GM23338 (cell line): ENCODE measurements around the gene MAP2K5. TPM values are rescaled to one million over a fixed set of nuclear protein-coding genes. Genes with fewer than 3 reads are reported as not detected.

ENCODE experiments used
- ATAC-seq: fragments of 200-7000 bp; cut with Tn5 transposase; 3 replicates; pipeline ENCODE4 v1.9.1; 2020
- DNase-seq: peaks from one replicate; pipeline ENCODE4 v3.0.0-alpha.2; 2015; ENCODE audit warnings: low spot score
- H2AFZ ChIP-seq: fragments of 200-600 bp; sonication (generic); 2 replicates; pipeline ENCODE4 v1.8.0; 2016; ENCODE audit warnings: antibody characterized with exemption, mild to moderate bottlenecking, moderate library complexity
- H3F3A ChIP-seq: fragments of 200-600 bp; sonication (generic); replicated peaks from 2 replicates; pipeline ENCODE4 v1.8.0; 2017; ENCODE audit warnings: antibody characterized with exemption, mixed run types, low read depth
- H3K27ac ChIP-seq: fragments of 200-600 bp; sonication (generic); 2 replicates; pipeline ENCODE4 v1.6.1; 2016; ENCODE audit warnings: low read depth
- H3K27me3 ChIP-seq: fragments of 200-600 bp; sonication (generic); 2 replicates; pipeline ENCODE4 v1.8.0; 2016; ENCODE audit warnings: mild to moderate bottlenecking, mixed run types, moderate library complexity; ENCODE audit not compliant: insufficient read depth
- H3K36me3 ChIP-seq: fragments of 200-600 bp; sonication (generic); 2 replicates; pipeline ENCODE4 v1.8.0; 2016; ENCODE audit warnings: mild to moderate bottlenecking; ENCODE audit not compliant: insufficient read depth
- H3K4me1 ChIP-seq: fragments of 200-600 bp; sonication (generic); 2 replicates; pipeline ENCODE4 v1.8.0; 2016; ENCODE audit warnings: mild to moderate bottlenecking, moderate library complexity; ENCODE audit not compliant: insufficient read depth
- H3K4me2 ChIP-seq: fragments of 200-600 bp; sonication (generic); 2 replicates; pipeline ENCODE4 v1.7.1; 2017; ENCODE audit warnings: mixed run types
- H3K4me3 ChIP-seq: fragments of 200-600 bp; sonication (generic); 2 replicates; pipeline ENCODE4 v1.6.1; 2016; ENCODE audit warnings: mixed run types
- H3K79me2 ChIP-seq: fragments of 200-600 bp; sonication (generic); replicated peaks from 2 replicates; pipeline ENCODE4 v1.8.0; 2017; ENCODE audit warnings: mild to moderate bottlenecking; ENCODE audit not compliant: insufficient read depth
- H3K9me2 ChIP-seq: fragments of 200-600 bp; sonication (generic); 2 replicates; pipeline ENCODE4 v1.8.0; 2017; ENCODE audit not compliant: insufficient read depth
- H4K20me1 ChIP-seq: fragments of 200-600 bp; sonication (generic); replicated peaks from 2 replicates; pipeline ENCODE4 v1.8.0; 2017; ENCODE audit warnings: mild to moderate bottlenecking; ENCODE audit not compliant: insufficient read depth
- H3K27ac Mint-ChIP-seq: 2 replicates; pipeline ENCODE4 v1.8.0; 2020; ENCODE audit warnings: inconsistent platforms, mild to moderate bottlenecking, moderate library complexity, mixed read lengths
- H3K27me3 Mint-ChIP-seq: 3 replicates; pipeline ENCODE4 v1.8.0; 2022; ENCODE audit warnings: low read depth, mild to moderate bottlenecking, moderate library complexity, mixed read lengths, inconsistent platforms; ENCODE audit not compliant: insufficient read depth, poor library complexity
- H3K36me3 Mint-ChIP-seq: 3 replicates; pipeline ENCODE4 v1.8.0; 2021; ENCODE audit warnings: low read depth, mild to moderate bottlenecking, inconsistent platforms, moderate library complexity, mixed read lengths
- H3K4me1 Mint-ChIP-seq: 3 replicates; pipeline ENCODE4 v1.8.0; 2020; ENCODE audit warnings: mild to moderate bottlenecking, inconsistent platforms, mixed read lengths
- H3K4me3 Mint-ChIP-seq: 3 replicates; pipeline ENCODE4 v1.8.0; 2021; ENCODE audit warnings: moderate library complexity, mild to moderate bottlenecking, inconsistent platforms, mixed read lengths
- H3K9me3 Mint-ChIP-seq: 3 replicates; pipeline ENCODE4 v1.8.0; 2020; ENCODE audit warnings: moderate library complexity, mild to moderate bottlenecking, inconsistent platforms, mixed read lengths
- CREB1 ChIP-seq: fragments of 250-450 bp; sonication (Bioruptor Pico); IDR thresholded peaks from 2 replicates; pipeline ENCODE4 v1.5.0; 2020; ENCODE audit warnings: low read depth, mild to moderate bottlenecking, moderate library complexity
- EZH2 ChIP-seq: fragments of 200-600 bp; sonication (generic); IDR thresholded peaks from one replicate; pipeline ENCODE4 v1.8.0; 2017; ENCODE audit warnings: antibody characterized with exemption, mild to moderate bottlenecking, low read depth; ENCODE audit not compliant: unreplicated experiment
- EZH2phosphoT487 ChIP-seq: fragments of 200-600 bp; sonication (generic); IDR thresholded peaks from one replicate; pipeline ENCODE4 v1.8.1; 2018; ENCODE audit warnings: antibody characterized with exemption; ENCODE audit not compliant: unreplicated experiment
- JUNB ChIP-seq: IDR thresholded peaks from one replicate; pipeline ENCODE4 v1.6.1; 2016; ENCODE audit warnings: antibody characterized with exemption; ENCODE audit not compliant: unreplicated experiment
- NANOG ChIP-seq: IDR thresholded peaks from 2 replicates; pipeline ENCODE4 v1.6.1; 2016; ENCODE audit warnings: antibody characterized with exemption, borderline replicate concordance
- POLR2AphosphoS5 ChIP-seq: IDR thresholded peaks from 2 replicates; pipeline ENCODE4 v1.6.1; 2016; ENCODE audit warnings: antibody characterized with exemption, low read depth
- REST ChIP-seq: IDR thresholded peaks from one replicate; pipeline ENCODE4 v1.6.1; 2018; ENCODE audit warnings: antibody characterized with exemption; ENCODE audit not compliant: unreplicated experiment
- STAT1 ChIP-seq: IDR thresholded peaks from one replicate; pipeline ENCODE4 v1.6.1; 2016; ENCODE audit warnings: antibody characterized with exemption; ENCODE audit not compliant: unreplicated experiment
- ZNF114 ChIP-seq: fragments of 250-450 bp; sonication (Bioruptor Pico); IDR thresholded peaks from 2 replicates; pipeline ENCODE4 v1.5.0; 2020; ENCODE audit warnings: mild to moderate bottlenecking, moderate library complexity
- ZNF331 ChIP-seq: fragments of 250-450 bp; sonication (Bioruptor Pico); IDR thresholded peaks from 2 replicates; pipeline ENCODE4 v1.5.0; 2020; ENCODE audit warnings: low read depth, mild to moderate bottlenecking, moderate library complexity
- ZNF462 ChIP-seq: fragments of 250-450 bp; sonication (Bioruptor Pico); IDR thresholded peaks from 2 replicates; pipeline ENCODE4 v1.5.0; 2020; ENCODE audit warnings: mild to moderate bottlenecking, moderate library complexity
- polyA plus RNA-seq: library from polyadenylated mRNA; unstranded; fragments of >200 nt; fragmentation: Nextera tagmentation; extraction: Ambion mirVana; gene quantifications from 2 replicates; pipeline ENCODE4 v1.2.1, GENCODE V29; 2016
- total RNA-seq: library from RNA; depleted of rRNA; stranded (reverse); fragments of >200 nt; shearing (Covaris generic); gene quantifications from 2 replicates; pipeline ENCODE4 v1.2.3, GENCODE V29; 2014
- TF ChIP-seq, protein P1 (sequence below), 2 experiments: fragments of 200-600 bp in 1 of 2; sonication (generic) in 1 of 2; conservative IDR thresholded peaks; 2 replicates each; pipeline versions ENCODE4 v1.5.1 to v1.6.1; 2016 to 2017; ENCODE audit warnings: antibody characterized with exemption in 2 of 2, low read depth in 2 of 2, mild to moderate bottlenecking in 2 of 2, moderate library complexity in 1 of 2
- TF ChIP-seq, protein P2 (sequence below): IDR thresholded peaks from 2 replicates; pipeline ENCODE4 v1.6.1; 2016; ENCODE audit warnings: antibody characterized with exemption

Gene MAP2K5
- total and polyA plus RNA-seq, 2 experiments from 2014 or later = 6.5 to 13.6 TPM

DNA sequence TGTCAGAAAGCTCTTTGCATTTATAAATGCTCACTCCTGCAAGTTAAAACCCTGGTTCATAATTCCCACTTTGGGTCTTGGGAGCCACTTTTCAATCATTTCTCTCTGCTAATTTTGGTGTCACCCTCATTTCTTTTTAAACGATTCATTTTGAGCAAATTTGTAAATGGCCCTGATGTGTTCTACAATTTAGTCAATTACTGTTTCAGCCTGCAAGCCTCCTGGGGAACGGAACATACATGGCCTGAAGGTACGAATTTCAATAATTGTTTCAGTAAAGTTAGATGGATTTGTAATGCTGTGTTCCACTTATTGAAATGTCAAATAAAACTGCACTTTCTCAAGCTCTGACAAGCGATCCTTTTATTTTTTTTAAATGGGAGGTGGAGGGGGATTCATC lies 43.2 kb downstream of the MAP2K5 start:
- Histone ChIP-seq H3K4me1 (no peaks in the 10 kb centered on the region), H3K36me3 (no peaks in the 10 kb centered on the region), H3K4me3 (no peak overlapping the region), H3K9me2 (no peaks in the 10 kb centered on the region), H3K79me2 (no peaks in the 10 kb centered on the region), H3F3A (no peaks in the 10 kb centered on the region), H4K20me1 (no peaks in the 10 kb centered on the region), H2AFZ (no peak overlapping the region), H3K27ac (no peak overlapping the region), H3K27me3 (no peaks in the 10 kb centered on the region), H3K4me2 (no peak overlapping the region)
- no peak overlapping the region for H3K27ac Mint-ChIP-seq
- H3K4me1 Mint-ChIP-seq = no peaks in the 10 kb centered on the region
- TF ChIP-seq ZNF331 (no peak), ZNF114 (CRISPR knock-in tag) (no peak), EZH2phosphoT487 (no peak), ZNF462 (CRISPR knock-in tag) (no peak), NANOG (no peak), POLR2AphosphoS5 (no peak), CREB1 (no peak), JUNB (no peak), STAT1 (no peak), EZH2 (no peak), REST (no peak)
- TF ChIP-seq, protein P1, sequence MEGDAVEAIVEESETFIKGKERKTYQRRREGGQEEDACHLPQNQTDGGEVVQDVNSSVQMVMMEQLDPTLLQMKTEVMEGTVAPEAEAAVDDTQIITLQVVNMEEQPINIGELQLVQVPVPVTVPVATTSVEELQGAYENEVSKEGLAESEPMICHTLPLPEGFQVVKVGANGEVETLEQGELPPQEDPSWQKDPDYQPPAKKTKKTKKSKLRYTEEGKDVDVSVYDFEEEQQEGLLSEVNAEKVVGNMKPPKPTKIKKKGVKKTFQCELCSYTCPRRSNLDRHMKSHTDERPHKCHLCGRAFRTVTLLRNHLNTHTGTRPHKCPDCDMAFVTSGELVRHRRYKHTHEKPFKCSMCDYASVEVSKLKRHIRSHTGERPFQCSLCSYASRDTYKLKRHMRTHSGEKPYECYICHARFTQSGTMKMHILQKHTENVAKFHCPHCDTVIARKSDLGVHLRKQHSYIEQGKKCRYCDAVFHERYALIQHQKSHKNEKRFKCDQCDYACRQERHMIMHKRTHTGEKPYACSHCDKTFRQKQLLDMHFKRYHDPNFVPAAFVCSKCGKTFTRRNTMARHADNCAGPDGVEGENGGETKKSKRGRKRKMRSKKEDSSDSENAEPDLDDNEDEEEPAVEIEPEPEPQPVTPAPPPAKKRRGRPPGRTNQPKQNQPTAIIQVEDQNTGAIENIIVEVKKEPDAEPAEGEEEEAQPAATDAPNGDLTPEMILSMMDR (conservative IDR thresholded peaks at IDR 0.05; ENCODE audit: low read depth in 2 of 2) = no peak
- TF ChIP-seq, protein P2, sequence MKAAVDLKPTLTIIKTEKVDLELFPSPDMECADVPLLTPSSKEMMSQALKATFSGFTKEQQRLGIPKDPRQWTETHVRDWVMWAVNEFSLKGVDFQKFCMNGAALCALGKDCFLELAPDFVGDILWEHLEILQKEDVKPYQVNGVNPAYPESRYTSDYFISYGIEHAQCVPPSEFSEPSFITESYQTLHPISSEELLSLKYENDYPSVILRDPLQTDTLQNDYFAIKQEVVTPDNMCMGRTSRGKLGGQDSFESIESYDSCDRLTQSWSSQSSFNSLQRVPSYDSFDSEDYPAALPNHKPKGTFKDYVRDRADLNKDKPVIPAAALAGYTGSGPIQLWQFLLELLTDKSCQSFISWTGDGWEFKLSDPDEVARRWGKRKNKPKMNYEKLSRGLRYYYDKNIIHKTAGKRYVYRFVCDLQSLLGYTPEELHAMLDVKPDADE = no peak
- ATAC-seq = no peak
- no peak for DNase-seq
- H3K4me3 Mint-ChIP-seq = no peak overlapping the region
- H3K9me3 Mint-ChIP-seq = no peaks in the 10 kb centered on the region
- peaks cover 8% of the 10 kb centered on the region; the same call in 2 of the 3 replicates for H3K36me3 Mint-ChIP-seq
- no peaks in the 10 kb centered on the region for H3K27me3 Mint-ChIP-seq
